Measurements from ENCODE around the gene NDUFC1.
"Not testable (repeated sequence)": the region's sequence is repeated elsewhere in the genome, so short reads cannot be mapped to it uniquely, and the experiment has no call there.

The NDUFC1 gene

DNA sequence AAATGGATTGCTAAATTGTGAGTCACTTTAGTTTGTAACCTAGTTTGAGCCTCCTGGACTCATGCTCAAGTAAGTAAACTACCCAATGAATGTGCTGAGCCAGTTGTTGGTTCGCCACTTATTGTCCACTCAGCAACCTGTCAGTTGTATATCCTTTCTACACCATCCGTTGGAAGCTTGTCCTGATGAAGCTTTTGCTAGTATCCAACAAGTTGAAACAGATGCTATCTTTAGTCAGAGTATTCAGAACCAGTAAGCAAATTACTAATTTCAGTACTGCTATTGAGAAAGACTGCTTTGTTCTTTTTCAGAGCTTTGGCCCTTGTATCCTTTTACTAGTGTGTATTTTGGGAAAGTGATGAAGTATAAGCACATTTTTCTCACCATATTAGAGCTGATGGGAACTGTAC, 5.3 kb downstream of the NDUFC1 start:
- no peak for DNase-seq

DNA sequence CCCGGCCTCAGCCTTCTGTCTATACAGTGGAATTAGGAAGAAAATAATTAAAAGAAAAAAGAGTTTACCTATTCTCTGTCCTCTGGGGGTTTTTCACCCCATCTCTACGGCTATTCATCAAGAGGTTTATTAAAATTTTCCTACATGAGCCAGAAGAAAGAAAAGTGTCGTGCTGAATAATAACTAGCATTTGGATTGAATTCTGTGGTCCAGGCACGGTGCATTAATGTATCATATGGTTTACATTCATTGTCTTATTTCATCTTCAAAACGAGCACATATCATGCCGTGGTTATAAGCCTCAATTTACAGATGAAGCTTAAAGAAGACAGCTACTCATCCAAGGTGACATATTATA, 6.4 kb downstream of the NDUFC1 start:
- no peak for DNase-seq

GRCh38 chr4:139295206-139295941, 6.9 kb downstream of the NDUFC1 start:
- DNase-seq: peak; percentile 92

DNA sequence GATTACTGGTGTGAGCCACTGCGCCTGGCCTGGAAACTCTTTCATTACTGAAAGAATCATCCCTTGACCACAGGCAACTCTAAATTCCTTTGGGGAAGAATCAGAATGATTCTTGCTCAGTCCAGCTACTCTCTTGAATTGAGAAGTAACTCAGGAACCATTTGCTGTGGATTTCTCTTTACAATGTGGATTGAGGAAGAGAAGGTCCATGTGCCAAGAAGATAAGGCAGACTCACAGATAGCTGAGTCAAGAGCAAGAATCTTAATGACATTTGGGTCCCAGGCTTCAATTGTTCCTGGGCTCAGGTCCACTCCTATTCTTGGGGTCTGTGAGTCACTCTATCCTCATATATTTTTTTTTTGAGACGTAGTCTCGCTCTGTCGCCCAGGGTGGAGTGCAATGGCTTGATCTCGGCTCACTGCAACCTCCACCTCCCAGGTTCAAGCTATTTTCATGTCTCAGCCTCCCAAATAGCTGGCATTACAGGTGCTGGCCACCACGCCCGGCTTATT, 16.0 kb downstream of the NDUFC1 start:
- no peak for DNase-seq

- DNase-seq: no peak
Measured at GRCh38 chr4:139282721-139283075, 19.6 kb downstream of the NDUFC1 start.

DNA sequence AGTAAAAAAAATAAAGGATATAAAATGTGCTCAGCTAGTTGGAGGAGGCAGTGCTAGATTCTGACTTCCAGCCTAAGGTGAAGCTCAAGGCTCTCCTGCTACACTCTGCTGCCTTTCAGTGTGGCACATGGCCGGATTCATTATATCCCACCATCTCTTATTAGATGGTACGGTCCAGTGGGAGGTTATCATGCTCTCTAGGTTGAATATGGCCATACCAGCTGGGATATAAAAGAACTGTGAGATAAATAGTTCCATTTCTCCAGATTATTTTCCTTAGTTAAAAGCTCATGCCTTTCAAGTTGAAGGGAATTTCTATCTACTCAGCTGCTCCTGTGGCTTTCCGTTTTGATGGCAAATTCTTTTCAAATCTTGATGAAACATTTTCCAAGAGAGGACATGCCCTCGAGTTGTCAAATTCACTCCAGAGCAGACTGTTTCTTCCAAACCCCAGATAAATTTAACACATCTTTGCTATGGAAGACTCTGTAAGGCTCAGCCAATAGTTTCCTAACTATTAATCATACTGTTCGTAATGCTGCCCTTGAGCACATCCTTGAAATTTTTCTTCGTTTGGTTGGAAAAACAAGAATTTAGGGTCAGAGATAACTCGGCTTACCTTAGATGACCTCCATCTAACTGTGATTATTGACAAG, 20.1 kb downstream of the NDUFC1 start:
- DNase-seq: no peak

DNA sequence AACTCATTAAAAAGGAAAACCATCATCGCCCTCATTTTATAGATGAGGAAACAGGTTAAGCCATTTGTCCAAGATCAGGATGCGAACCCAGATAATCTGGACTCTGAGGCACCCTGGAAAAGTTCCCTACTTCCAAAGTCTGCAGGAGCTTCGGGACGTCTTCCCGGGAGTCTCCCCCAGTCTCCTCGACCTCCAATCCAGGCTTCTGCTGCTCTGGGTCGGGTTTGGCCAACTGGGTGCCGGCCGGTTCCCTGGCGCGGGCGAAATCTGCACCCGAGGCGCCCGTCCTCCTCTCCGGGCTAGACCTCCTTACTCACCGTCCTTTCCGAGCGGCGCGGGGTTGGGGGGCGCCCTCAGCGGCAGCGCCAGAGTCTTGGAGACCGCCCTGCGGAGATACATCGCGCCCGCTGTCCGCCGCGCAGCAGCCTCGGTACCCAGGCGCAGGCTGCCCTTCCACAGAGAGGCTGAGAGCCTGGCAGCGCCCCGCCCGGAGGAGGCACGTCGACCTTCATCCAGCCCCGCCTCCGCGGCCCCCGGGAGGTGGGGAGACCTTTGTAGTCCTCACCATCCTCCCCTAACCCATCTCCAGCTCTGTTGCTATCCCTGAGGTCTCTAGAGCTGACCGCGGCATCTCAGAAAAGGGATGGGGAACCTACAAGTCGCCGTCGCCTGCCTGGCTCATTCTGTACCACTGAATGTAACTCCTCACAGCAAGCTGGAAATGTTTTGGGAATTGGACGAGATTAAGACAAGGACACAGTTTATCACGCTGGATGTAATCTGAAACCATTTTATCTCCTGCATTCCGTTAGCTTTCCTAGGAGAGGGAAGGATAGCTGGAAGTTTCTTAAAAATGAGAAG, 22.3 kb downstream of the NDUFC1 start, which contains the start of gene MGARP:
TSS of gene MGARP (minus strand) at position 466 of the 861 bp plus-strand sequence. CDS start at position 399, 67 bp downstream.
- peak; percentile 16 for DNase-seq

- DNase-seq: no peak
Measured at GRCh38 chr4:139278912-139279759, 23.1 kb downstream of the NDUFC1 start.

- no peak for DNase-seq
Measured at GRCh38 chr4:139278485-139278884, 23.8 kb downstream of the NDUFC1 start.

DNA sequence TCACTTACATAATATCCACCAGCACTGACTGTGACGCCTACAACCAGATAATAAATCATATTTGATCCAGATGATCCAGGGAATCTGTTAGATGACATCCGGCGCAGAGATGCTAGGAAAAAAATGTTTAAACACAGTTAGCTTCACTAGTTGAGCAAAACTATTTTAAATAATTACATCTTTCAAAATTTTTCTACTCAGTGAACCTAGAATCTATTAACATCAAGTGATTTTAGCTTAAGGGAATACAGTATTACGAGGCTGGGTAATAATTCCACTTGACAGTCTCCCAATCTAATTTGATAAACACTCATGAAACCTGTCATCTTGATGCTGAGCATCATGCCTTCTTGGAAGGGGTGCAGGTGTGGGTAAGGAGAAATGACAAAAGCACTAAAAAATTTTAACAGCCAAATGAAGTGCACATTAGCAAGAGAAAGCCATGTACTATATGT, 27.0 kb downstream of the NDUFC1 start:
- no peak for DNase-seq

GRCh38 chr4:139274790-139275189, 27.5 kb downstream of the NDUFC1 start:
- DNase-seq: no peak

DNA sequence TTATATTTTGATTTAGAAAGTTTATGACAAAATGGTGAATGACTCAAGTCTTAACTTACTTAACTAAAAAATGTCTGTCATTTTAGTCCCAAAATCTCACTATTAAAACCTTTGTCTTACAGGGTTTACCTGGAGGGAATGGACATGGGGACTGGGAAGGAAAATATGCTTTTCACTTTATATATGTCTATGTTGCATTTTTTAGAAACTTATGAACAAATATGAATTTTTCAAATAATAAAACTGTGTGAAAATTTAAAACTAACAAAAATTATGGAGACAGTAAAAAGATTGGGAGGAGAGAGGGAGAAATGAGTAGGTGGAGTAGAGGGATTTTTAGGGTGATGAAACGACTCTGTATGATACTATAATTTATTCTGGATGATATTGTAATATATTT, 28.4 kb downstream of the NDUFC1 start:
- DNase-seq: no peak

GRCh38 chr4:139267301-139267700, 35.0 kb downstream of the NDUFC1 start:
- DNase-seq: no peak

DNA sequence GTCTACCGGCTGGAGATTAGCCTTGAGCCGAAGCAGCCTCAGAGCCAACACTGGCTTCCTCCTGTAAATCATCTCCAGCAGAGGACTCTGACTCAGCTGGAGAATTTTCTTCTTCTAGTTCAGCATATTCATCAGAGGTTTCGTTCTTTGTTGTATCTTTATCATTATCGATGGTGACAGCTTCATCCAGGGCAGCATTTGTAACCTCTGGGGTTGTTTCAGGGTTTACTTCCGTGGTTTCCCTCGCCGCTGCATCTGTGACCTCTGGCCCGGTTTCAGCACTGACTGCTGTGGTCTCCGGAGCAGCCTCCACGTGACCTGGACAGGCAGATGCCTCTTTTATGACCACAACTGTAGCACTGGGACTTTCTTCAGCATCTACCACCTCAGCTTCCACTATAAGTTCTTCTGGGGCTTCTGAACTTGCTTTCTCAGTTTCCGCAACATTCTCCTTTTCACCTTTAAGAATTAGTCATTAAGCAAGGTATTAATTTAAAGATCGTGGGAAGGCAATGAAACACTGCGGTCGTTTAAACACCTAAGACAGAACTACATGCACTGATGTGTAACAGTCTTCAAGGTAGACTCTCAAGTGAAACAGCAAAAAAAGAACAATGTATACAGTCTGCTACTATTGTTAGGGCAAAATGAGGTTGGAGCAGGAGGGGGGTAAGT, 35.6 kb downstream of the NDUFC1 start:
- DNase-seq: no peak

GRCh38 chr4:139266208-139266582, 36.1 kb downstream of the NDUFC1 start:
- DNase-seq: no peak

DNA sequence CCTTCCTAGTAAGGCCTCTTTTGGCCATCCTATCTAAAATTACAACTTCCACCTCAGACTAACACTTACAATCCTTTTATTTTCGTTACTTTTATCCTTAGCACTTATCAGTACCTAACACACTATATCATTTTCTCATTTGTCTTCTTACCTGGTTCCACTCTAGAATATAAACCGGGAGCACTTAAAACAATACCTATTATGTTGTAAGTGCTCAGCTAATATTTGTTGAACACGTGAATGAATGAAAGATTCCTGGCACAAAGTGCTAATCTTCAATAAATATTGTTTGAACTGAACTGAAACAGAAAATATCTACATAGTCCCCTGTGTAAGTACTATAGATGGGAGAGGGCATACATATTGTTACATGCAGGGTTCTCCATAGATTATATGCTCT, 36.6 kb downstream of the NDUFC1 start:
- no peak for DNase-seq

GRCh38 chr4:139256349-139256748, 45.9 kb downstream of the NDUFC1 start:
- DNase-seq: no peak

DNA sequence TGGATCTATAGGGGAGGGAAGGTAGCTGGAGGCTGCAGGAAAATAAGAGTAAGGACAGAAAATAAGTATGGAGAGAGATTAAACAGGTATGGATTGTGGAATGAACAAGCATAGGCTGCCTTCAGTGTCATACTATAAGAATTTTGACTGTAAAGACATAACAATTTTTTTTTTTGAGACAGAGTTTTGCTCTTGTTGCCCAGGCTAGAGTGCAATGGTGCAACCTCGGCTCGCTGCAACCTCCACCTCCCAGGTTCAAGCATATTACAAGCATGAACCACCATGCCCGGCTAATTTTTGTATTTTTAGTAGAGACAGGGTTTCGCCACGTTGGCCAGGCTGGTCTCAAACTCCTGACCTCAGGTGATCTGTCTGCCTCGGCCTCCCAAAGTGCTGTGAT, 46.7 kb downstream of the NDUFC1 start:
- not testable (repeated sequence) for DNase-seq

- DNase-seq: no peak
Measured at GRCh38 chr4:139253713-139254112, 48.6 kb downstream of the NDUFC1 start.

GRCh38 chr4:139253046-139253445, 49.2 kb downstream of the NDUFC1 start:
- no peak for DNase-seq

- DNase-seq: no peak
Measured at GRCh38 chr4:139247700-139248238, 54.5 kb downstream of the NDUFC1 start.

DNA sequence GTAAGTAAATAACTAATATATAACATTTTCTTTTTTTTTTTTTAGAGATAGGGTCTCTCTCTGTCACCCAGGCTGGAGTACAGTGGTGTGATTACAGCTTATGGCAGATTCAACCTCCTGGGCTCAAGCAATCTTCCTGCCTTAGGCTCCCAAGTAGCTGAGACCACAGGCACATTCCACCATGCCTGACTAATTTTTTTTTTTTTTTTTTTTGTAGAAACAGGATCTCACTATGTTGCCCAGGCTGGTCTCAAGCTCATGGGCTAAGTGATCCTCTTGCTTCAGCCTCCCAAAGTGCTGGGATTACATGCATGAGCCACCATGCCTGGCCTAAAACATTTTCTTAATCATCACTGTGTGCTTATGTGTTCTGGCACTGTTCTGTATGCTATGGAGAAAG, 55.0 kb downstream of the NDUFC1 start:
- no peak for DNase-seq

All from NCI-H1092 treated with DMSO at 0.1 percent for 48 hours (cell line).